RWPE1 (cell line): ENCODE results near the gene TULP1.

Source experiments
- CTCF ChIA-PET: fragments of 350-600 bp; sonication (Branson Sonifier 250); formaldehyde crosslinking; extraction: SDS; loops from one replicate; lab custom pipeline; 2021; lab: Yijun Ruan, JAX
- POLR2A ChIA-PET: fragments of 400-600 bp; formaldehyde crosslinking; extraction: SDS; loops from one replicate; lab custom pipeline; 2020; ENCODE audit warnings: antibody characterized with exemption; ENCODE audit not compliant: low non-redundant PET; lab: Yijun Ruan, JAX
- DNase-seq: peaks from one replicate; pipeline ENCODE4 v3.0.0; 2012; ENCODE audit warnings: low spot score
- H3K27ac ChIP-seq: fragments of 450-650 bp; 2 replicates; pipeline ENCODE4 v1.5.1; 2017
- TF ChIP-seq, protein P1 (sequence below): fragments of 450-650 bp; conservative IDR thresholded peaks from 2 replicates; pipeline ENCODE4 v1.5.1; 2017; ENCODE audit warnings: low read depth, mild to moderate bottlenecking

The TULP1 gene

DNA sequence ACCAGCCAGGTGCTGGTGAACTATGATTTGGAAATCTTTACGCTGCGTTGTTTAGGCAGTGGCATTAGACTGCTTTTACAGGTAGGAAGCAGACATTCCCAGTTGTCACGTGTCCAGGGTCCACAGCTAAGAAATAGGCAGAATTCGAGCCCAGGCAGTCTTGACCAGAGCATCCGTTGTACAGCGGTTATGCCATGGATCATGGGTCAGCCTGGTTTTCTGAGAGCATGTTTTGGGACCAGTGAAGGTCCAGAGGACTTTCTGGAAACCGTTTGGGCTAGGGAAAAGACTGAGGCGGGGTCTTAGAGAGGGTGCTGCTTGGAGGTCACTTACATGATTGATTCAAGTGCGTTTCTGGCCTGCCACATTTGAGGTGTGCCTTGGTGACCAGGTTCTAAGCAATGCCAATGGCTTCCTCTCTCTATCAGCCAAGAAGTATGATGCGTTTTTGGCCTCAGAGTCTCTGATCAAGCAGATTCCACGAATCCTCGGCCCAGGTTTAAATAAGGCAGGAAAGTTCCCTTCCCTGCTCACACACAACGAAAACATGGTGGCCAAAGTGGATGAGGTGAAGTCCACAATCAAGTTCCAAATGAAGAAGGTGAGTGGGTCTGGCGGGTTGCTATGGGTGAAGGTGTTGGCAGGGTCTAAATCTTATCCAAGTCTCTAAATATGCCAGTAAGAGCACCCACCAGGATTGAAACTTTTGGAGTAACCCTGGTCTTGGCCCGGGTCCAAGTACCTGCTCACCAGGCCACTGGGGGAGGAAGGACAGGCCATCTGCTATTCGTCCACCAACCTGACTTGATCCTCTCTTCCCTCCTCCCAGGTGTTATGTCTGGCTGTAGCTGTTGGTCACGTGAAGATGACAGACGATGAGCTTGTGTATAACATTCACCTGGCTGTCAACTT, 42.7 kb downstream of the TULP1 start:
- ChIA-PET CTCF (interaction anchor here (1.1 kb wide), 1 partner anchor 128 kb away, joined by 3 read pairs; the partner anchor contains the start of gene PPARD), POLR2A (interaction anchor here (0.7 to 1.1 kb wide), 2 partner anchors 26 to 48 kb away, joined by 3 to 5 read pairs; partner anchors contain the start of gene TEAD3)
- TF ChIP-seq, protein P1, sequence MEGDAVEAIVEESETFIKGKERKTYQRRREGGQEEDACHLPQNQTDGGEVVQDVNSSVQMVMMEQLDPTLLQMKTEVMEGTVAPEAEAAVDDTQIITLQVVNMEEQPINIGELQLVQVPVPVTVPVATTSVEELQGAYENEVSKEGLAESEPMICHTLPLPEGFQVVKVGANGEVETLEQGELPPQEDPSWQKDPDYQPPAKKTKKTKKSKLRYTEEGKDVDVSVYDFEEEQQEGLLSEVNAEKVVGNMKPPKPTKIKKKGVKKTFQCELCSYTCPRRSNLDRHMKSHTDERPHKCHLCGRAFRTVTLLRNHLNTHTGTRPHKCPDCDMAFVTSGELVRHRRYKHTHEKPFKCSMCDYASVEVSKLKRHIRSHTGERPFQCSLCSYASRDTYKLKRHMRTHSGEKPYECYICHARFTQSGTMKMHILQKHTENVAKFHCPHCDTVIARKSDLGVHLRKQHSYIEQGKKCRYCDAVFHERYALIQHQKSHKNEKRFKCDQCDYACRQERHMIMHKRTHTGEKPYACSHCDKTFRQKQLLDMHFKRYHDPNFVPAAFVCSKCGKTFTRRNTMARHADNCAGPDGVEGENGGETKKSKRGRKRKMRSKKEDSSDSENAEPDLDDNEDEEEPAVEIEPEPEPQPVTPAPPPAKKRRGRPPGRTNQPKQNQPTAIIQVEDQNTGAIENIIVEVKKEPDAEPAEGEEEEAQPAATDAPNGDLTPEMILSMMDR = no peak
- DNase-seq = peak; percentile 55
- peak overlapping the region; percentile 94 for H3K27ac ChIP-seq

DNA sequence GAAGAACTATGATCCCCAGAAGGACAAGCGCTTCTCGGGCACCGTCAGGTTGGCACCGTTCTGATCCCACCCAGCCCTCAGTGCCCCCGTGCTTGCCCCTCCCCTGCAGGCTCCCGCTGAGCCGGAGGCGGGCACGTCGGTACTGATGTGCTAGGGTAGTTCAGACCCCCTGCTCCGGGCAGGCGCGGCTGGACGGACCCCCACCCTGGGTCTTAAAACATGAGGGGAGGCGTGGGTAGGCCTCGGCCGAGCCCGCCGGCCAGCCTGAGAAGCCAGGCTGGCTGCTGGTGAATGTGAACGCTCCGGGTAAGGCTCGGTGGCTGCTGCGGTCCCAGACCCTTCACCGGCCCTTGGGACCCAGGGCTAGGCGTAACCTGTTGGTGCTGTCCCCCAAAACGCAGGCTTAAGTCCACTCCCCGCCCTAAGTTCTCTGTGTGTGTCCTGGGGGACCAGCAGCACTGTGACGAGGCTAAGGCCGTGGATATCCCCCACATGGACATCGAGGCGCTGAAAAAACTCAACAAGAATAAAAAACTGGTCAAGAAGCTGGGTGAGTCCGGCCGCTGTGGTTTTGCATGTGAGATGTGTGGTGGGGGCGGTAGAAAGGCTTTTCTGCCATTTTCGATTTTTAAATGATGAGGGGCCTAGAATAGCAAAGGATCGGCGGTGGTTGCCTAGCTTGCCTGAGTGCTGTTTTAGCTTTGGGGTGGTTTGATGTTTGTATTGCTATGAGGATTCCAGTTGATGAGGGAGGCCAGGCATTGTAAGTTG, 43.5 kb downstream of the TULP1 start:
- no peak for DNase-seq
- peak overlapping the region; percentile 94 for H3K27ac ChIP-seq
- TF ChIP-seq, protein P1 = no peak
- POLR2A ChIA-PET = no interaction called here
- CTCF ChIA-PET = no interaction called here

- POLR2A ChIA-PET = no interaction called here
- CTCF ChIA-PET = interaction anchor here (0.6 to 2.0 kb wide), 8 partner anchors 12 to 1665 kb away, joined by 3 to 7 read pairs (median 4); partner anchors contain the start of genes FANCE and TEAD3
- peak within 1 kb of the TSS; percentile 94 for H3K27ac ChIP-seq
- TF ChIP-seq, protein P1 = peak; percentile 95
- DNase-seq = peak; percentile 93
Measured at GRCh38 chr6:35468181-35468979, 44.3 kb downstream of the TULP1 start, which contains the start of gene RPL10A. Gene RPL10A, plus strand, starts transcription at chr6:35468401. Its CDS starts 34 bp downstream, at chr6:35468435.

DNA sequence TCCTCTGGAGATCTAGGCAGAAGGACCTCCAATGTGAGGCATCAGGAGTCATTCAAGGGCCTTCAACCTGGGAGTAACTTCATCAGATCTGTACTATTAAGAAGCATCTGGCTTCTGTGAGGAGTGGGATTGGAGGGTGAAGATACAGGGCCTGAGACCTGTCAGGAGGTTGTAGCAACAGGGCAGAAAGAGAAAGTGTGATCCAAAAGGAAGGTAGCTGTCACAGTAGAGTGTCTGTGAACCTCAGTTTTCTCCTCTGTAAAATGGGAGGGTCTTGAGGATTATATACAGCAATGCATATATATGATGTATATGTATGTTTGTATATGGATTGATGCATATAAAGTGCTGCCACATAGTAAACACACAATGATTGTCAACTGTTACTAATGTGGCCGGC, 47.0 kb downstream of the TULP1 start:
- DNase-seq = no peak
- TF ChIP-seq, protein P1 = no peak
- H3K27ac ChIP-seq = no peak overlapping the region
- ChIA-PET POLR2A (interaction anchor here (1.2 kb wide), 1 partner anchor 9 kb away, joined by 3 read pairs; no protein-coding TSS in a partner anchor), CTCF (interaction anchor here (0.5 to 1.3 kb wide), 2 partner anchors 94 to 124 kb away, joined by 3 to 4 read pairs; no protein-coding TSS in a partner anchor)

GRCh38 chr6:35463292-35463691, 49.4 kb downstream of the TULP1 start:
- H3K27ac ChIP-seq = peak overlapping the region; percentile 10; the same call in 1 of the 2 replicates
- ChIA-PET POLR2A (no interaction called here), CTCF (interaction anchor here (1.0 kb wide), 1 partner anchor 121 kb away, joined by 5 read pairs; no protein-coding TSS in a partner anchor)
- no peak for DNase-seq
- TF ChIP-seq, protein P1 = no peak
